HepG2 (cell line): ENCODE measurements around the gene POLR1C. TPM values are rescaled to one million over a fixed set of nuclear protein-coding genes. Genes with fewer than 3 reads are reported as not detected.

Experiments
- FOXK2 ChIP-seq: fragments of 450-650 bp; IDR thresholded peaks from 2 replicates; pipeline ENCODE4 v1.6.1; 2016
- GTF2F1 ChIP-seq: fragments of 150-350 bp; IDR thresholded peaks from 2 replicates; pipeline ENCODE4 v1.6.1; 2014; ENCODE audit warnings: low read length
- IKZF1 ChIP-seq: fragments of 450-650 bp; IDR thresholded peaks from 2 replicates; pipeline ENCODE4 v1.7.1; 2016
- MXI1 ChIP-seq: IDR thresholded peaks from 3 replicates; pipeline ENCODE4 v1.6.1; 2012; ENCODE audit warnings: low read depth, low read length, inconsistent platforms, borderline replicate concordance
- MYNN ChIP-seq: sonication (generic); formaldehyde crosslinking; IDR thresholded peaks from 2 replicates; pipeline ENCODE4 v1.4.0; 2020; ENCODE audit warnings: mild to moderate bottlenecking, low read depth, missing genetic modification reagents
- NONO ChIP-seq, 2 experiments: fragments of 450-650 bp in 1 of 2; sonication (generic) in 1 of 2; formaldehyde crosslinking in 1 of 2; IDR thresholded peaks in 1 of 2; conservative IDR thresholded peaks in 1 of 2; 2 replicates each; pipeline versions ENCODE4 v1.6.1 to v1.8.0; 2017 to 2022; ENCODE audit warnings: mild to moderate bottlenecking in 1 of 2, missing genetic modification reagents in 1 of 2, moderate library complexity in 1 of 2
- NR2F2 ChIP-seq: IDR thresholded peaks from 2 replicates; pipeline ENCODE4 v1.6.1; 2012; ENCODE audit warnings: low read depth, inconsistent platforms, borderline replicate concordance
- POGZ ChIP-seq: sonication (generic); formaldehyde crosslinking; IDR thresholded peaks from 2 replicates; pipeline ENCODE4 v1.4.0; 2020; ENCODE audit warnings: mild to moderate bottlenecking, missing genetic modification reagents
- PRMT3 ChIP-seq: sonication (generic); formaldehyde crosslinking; IDR thresholded peaks from 2 replicates; pipeline ENCODE4 v1.8.1; 2022; ENCODE audit warnings: low read depth, mild to moderate bottlenecking, moderate library complexity, missing genetic modification reagents, borderline replicate concordance
- RBM39 ChIP-seq: fragments of 200-400 bp; formaldehyde crosslinking; IDR thresholded peaks from one replicate; pipeline ENCODE4 v1.6.1; 2018; ENCODE audit warnings: antibody characterized with exemption, mild to moderate bottlenecking, low read depth, low read length; ENCODE audit not compliant: poor library complexity, severe bottlenecking
- RELA ChIP-seq: sonication (generic); formaldehyde crosslinking; IDR thresholded peaks from 2 replicates; pipeline ENCODE4 v1.4.0; 2020; ENCODE audit warnings: missing genetic modification reagents
- RFXANK ChIP-seq: IDR thresholded peaks from 2 replicates; pipeline ENCODE4 v1.6.1; 2016
- SKI ChIP-seq: fragments of 450-650 bp; IDR thresholded peaks from one replicate; pipeline ENCODE4 v1.6.1; 2018; ENCODE audit warnings: mild to moderate bottlenecking; ENCODE audit not compliant: partially characterized antibody
- SMAD1 ChIP-seq: sonication (generic); formaldehyde crosslinking; IDR thresholded peaks from 2 replicates; pipeline ENCODE4 v1.4.0; 2020; ENCODE audit warnings: missing genetic modification reagents, low read depth, mild to moderate bottlenecking, borderline replicate concordance
- TEAD3 ChIP-seq: optimal IDR thresholded peaks from 2 replicates; pipeline ENCODE3; 2016; ENCODE audit warnings: borderline replicate concordance
- TP53 ChIP-seq: sonication (generic); formaldehyde crosslinking; conservative IDR thresholded peaks from 2 replicates; pipeline ENCODE4 v1.4.0; 2020; ENCODE audit warnings: missing genetic modification reagents
- YEATS4 ChIP-seq: sonication (generic); formaldehyde crosslinking; IDR thresholded peaks from 2 replicates; pipeline ENCODE4 v1.4.0; 2020; ENCODE audit warnings: missing genetic modification reagents, borderline replicate concordance
- YY1 ChIP-seq: IDR thresholded peaks from 2 replicates; pipeline ENCODE4 v1.6.1; 2011; ENCODE audit warnings: low read length, low read depth, moderate library complexity, mild to moderate bottlenecking; ENCODE audit not compliant: insufficient read depth, insufficient replicate concordance
- ZNF20 ChIP-seq: sonication (generic); formaldehyde crosslinking; IDR thresholded peaks from 2 replicates; pipeline ENCODE4 v1.4.0; 2020; ENCODE audit warnings: mild to moderate bottlenecking, moderate library complexity, missing genetic modification reagents
- ZNF207 ChIP-seq: fragments of 450-650 bp; IDR thresholded peaks from 2 replicates; pipeline ENCODE4 v1.6.1; 2016; ENCODE audit warnings: antibody characterized with exemption, borderline replicate concordance
- ZNF260 ChIP-seq: sonication (generic); formaldehyde crosslinking; IDR thresholded peaks from 2 replicates; pipeline ENCODE4 v1.4.0; 2020; ENCODE audit warnings: missing genetic modification reagents, low read depth, mild to moderate bottlenecking, borderline replicate concordance
- polyA plus RNA-seq, 8 experiments: library from polyadenylated mRNA; depleted of rRNA in 3 of 8; stranded (reverse) in 7 of 8; unstranded in 1 of 8; fragments of >200 nt; fragmentation: Illumina TruSeq in 4 of 8; extraction: Trizol in 4 of 8; gene quantifications; 2 replicates each; pipeline versions ENCODE4 v1.2.1 to v1.2.3, GENCODE V29; 2011 to 2016; ENCODE audit warnings: low read depth in 4 of 8, missing spikeins in 1 of 8, mixed read lengths in 1 of 8; ENCODE audit not compliant: insufficient read depth in 1 of 8
- total RNA-seq, 5 experiments: library from RNA; depleted of rRNA; stranded (reverse); fragments of >200 nt; fragmentation: Illumina TruSeq; extraction: Trizol; gene quantifications; 2 replicates each; pipeline ENCODE4 v1.2.3, GENCODE V29; 2016; ENCODE audit warnings: low read depth in 1 of 5
- TF ChIP-seq, protein P1 (sequence below): sonication (generic); formaldehyde crosslinking; IDR thresholded peaks from 2 replicates; pipeline ENCODE4 v1.4.0; 2020; ENCODE audit warnings: missing genetic modification reagents
- TF ChIP-seq, protein P2 (sequence below): sonication (generic); formaldehyde crosslinking; IDR thresholded peaks from 2 replicates; pipeline ENCODE4 v1.5.1; 2020; ENCODE audit warnings: missing genetic modification reagents, mild to moderate bottlenecking, borderline replicate concordance
- TF ChIP-seq, protein P3 (sequence below): sonication (generic); formaldehyde crosslinking; IDR thresholded peaks from 2 replicates; pipeline ENCODE4 v1.4.0; 2020; ENCODE audit warnings: missing genetic modification reagents

Gene POLR1C
- total and polyA plus RNA-seq, 2 of the 13 experiments (the other 11 are each of a cell fraction or from before 2014, with no cell fraction given): 62.6 to 72.2 TPM

DNA sequence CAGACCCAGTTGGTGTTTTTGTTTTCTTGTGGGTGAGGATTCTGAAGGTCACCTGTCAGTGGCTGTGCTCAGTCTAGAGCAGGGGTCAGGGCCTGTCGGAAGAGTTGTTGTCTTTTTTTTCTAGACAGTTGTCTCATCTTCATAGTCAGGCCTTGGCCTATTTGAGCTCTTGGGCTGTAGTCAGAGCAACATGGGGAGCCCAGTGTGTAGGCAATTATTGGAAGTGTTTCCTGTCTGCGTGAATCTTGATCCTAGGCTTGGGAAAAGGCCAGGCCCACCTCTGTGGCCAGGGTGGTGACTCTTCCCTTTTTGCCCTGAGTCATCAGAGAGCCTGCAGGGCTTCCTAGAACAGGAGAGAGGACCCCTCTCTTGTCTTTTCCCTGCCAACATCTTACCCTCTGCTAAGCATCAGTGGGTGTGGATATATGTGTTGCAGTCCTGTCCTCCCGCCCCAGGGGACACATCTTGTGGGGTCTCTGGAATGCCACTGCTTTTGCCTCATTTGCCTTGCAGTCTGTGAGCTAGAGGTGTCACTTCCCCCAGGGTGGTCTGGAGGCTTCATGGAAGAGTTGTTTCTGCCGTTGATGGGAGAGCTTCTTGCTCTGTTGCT, 28.1 kb upstream of the POLR1C start (continued):
- TF ChIP-seq, protein P1, sequence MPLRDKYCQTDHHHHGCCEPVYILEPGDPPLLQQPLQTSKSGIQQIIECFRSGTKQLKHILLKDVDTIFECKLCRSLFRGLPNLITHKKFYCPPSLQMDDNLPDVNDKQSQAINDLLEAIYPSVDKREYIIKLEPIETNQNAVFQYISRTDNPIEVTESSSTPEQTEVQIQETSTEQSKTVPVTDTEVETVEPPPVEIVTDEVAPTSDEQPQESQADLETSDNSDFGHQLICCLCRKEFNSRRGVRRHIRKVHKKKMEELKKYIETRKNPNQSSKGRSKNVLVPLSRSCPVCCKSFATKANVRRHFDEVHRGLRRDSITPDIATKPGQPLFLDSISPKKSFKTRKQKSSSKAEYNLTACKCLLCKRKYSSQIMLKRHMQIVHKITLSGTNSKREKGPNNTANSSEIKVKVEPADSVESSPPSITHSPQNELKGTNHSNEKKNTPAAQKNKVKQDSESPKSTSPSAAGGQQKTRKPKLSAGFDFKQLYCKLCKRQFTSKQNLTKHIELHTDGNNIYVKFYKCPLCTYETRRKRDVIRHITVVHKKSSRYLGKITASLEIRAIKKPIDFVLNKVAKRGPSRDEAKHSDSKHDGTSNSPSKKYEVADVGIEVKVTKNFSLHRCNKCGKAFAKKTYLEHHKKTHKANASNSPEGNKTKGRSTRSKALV (CRISPR knock-in tag): no peak; the same call in 1 of the 2 replicates
- TF ChIP-seq FOXK2: peak; percentile 16; the same call in 1 of the 2 replicates
- 0 out of 2 replicates have a peak, but pooled peaks have one; percentile 53 for TF ChIP-seq YEATS4 (CRISPR knock-in tag)
- TF ChIP-seq MXI1: no peak
- no peak for TF ChIP-seq ZNF260 (CRISPR knock-in tag)
- TF ChIP-seq ZNF207: no peak
- no peak for TF ChIP-seq PRMT3 (CRISPR knock-in tag)
- TF ChIP-seq, protein P2, sequence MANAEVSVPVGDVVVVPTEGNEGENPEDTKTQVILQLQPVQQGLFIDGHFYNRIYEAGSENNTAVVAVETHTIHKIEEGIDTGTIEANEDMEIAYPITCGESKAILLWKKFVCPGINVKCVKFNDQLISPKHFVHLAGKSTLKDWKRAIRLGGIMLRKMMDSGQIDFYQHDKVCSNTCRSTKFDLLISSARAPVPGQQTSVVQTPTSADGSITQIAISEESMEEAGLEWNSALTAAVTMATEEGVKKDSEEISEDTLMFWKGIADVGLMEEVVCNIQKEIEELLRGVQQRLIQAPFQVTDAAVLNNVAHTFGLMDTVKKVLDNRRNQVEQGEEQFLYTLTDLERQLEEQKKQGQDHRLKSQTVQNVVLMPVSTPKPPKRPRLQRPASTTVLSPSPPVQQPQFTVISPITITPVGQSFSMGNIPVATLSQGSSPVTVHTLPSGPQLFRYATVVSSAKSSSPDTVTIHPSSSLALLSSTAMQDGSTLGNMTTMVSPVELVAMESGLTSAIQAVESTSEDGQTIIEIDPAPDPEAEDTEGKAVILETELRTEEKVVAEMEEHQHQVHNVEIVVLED (CRISPR knock-in tag): peak; percentile 34
- TF ChIP-seq RFXANK: 0 out of 2 replicates have a peak, but pooled peaks have one; percentile 27
- no peak for TF ChIP-seq GTF2F1
- TF ChIP-seq RELA (CRISPR knock-in tag): no peak
- no peak for TF ChIP-seq SMAD1 (CRISPR knock-in tag)
- peak; percentile 67 for TF ChIP-seq SKI
- TF ChIP-seq MYNN (CRISPR knock-in tag): no peak
- peak; percentile 47 for TF ChIP-seq TEAD3 (CRISPR knock-in tag)
- TF ChIP-seq RBM39: no peak
- TF ChIP-seq, protein P3, sequence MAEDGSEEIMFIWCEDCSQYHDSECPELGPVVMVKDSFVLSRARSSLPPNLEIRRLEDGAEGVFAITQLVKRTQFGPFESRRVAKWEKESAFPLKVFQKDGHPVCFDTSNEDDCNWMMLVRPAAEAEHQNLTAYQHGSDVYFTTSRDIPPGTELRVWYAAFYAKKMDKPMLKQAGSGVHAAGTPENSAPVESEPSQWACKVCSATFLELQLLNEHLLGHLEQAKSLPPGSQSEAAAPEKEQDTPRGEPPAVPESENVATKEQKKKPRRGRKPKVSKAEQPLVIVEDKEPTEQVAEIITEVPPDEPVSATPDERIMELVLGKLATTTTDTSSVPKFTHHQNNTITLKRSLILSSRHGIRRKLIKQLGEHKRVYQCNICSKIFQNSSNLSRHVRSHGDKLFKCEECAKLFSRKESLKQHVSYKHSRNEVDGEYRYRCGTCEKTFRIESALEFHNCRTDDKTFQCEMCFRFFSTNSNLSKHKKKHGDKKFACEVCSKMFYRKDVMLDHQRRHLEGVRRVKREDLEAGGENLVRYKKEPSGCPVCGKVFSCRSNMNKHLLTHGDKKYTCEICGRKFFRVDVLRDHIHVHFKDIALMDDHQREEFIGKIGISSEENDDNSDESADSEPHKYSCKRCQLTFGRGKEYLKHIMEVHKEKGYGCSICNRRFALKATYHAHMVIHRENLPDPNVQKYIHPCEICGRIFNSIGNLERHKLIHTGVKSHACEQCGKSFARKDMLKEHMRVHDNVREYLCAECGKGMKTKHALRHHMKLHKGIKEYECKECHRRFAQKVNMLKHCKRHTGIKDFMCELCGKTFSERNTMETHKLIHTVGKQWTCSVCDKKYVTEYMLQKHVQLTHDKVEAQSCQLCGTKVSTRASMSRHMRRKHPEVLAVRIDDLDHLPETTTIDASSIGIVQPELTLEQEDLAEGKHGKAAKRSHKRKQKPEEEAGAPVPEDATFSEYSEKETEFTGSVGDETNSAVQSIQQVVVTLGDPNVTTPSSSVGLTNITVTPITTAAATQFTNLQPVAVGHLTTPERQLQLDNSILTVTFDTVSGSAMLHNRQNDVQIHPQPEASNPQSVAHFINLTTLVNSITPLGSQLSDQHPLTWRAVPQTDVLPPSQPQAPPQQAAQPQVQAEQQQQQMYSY: no peak
- TF ChIP-seq YY1: no peak
- no peak for TF ChIP-seq ZNF20 (CRISPR knock-in tag)
- peak; percentile 57 for TF ChIP-seq NR2F2
- no peak for TF ChIP-seq NONO (IDR thresholded peaks at IDR 0.05)
- TF ChIP-seq NONO (CRISPR knock-in tag; conservative IDR thresholded peaks at IDR 0.05): no peak
- TF ChIP-seq POGZ: no peak
- TF ChIP-seq TP53 (CRISPR knock-in tag): no peak
- no peak for TF ChIP-seq IKZF1
